ENCODE data around the gene CRYL1. TPM values are rescaled to one million over a fixed set of nuclear protein-coding genes. Genes with fewer than 3 reads are reported as not detected.

Gene CRYL1
- total and polyA plus RNA-seq, 12 donors = 10.6 to 68.0 (median 48.1) TPM

- intact Hi-C loops (cut with DNase I) = no loop called here
- TF ChIP-seq, protein P1, sequence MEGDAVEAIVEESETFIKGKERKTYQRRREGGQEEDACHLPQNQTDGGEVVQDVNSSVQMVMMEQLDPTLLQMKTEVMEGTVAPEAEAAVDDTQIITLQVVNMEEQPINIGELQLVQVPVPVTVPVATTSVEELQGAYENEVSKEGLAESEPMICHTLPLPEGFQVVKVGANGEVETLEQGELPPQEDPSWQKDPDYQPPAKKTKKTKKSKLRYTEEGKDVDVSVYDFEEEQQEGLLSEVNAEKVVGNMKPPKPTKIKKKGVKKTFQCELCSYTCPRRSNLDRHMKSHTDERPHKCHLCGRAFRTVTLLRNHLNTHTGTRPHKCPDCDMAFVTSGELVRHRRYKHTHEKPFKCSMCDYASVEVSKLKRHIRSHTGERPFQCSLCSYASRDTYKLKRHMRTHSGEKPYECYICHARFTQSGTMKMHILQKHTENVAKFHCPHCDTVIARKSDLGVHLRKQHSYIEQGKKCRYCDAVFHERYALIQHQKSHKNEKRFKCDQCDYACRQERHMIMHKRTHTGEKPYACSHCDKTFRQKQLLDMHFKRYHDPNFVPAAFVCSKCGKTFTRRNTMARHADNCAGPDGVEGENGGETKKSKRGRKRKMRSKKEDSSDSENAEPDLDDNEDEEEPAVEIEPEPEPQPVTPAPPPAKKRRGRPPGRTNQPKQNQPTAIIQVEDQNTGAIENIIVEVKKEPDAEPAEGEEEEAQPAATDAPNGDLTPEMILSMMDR (IDR thresholded peaks at IDR 0.05) = no peak
- TF ChIP-seq POLR2A (IDR thresholded peaks at IDR 0.05) = no peak
- Histone ChIP-seq H3K27me3 (no peaks in the 10 kb centered on the region), H3K4me1 (replicated peaks in 1 of 2) (peaks cover 0 to 3% of the 10 kb centered on the region in 2 donors), H3K9me3 (replicated peaks in 1 of 3) (no peaks in the 10 kb centered on the region), H3K4me3 (no peak overlapping the region), H3K27ac (no peak overlapping the region), H3K36me3 (replicated peaks in 1 of 2) (no peaks in the 10 kb centered on the region)
- DNase-seq = no peak
- WGBS, 4 donors = 93 to 98% (median 95%) methylated on average over 3 of the region's 3 CpGs
Observed at GRCh38 chr13:20477394-20477793, 48.3 kb downstream of the CRYL1 start.

DNA sequence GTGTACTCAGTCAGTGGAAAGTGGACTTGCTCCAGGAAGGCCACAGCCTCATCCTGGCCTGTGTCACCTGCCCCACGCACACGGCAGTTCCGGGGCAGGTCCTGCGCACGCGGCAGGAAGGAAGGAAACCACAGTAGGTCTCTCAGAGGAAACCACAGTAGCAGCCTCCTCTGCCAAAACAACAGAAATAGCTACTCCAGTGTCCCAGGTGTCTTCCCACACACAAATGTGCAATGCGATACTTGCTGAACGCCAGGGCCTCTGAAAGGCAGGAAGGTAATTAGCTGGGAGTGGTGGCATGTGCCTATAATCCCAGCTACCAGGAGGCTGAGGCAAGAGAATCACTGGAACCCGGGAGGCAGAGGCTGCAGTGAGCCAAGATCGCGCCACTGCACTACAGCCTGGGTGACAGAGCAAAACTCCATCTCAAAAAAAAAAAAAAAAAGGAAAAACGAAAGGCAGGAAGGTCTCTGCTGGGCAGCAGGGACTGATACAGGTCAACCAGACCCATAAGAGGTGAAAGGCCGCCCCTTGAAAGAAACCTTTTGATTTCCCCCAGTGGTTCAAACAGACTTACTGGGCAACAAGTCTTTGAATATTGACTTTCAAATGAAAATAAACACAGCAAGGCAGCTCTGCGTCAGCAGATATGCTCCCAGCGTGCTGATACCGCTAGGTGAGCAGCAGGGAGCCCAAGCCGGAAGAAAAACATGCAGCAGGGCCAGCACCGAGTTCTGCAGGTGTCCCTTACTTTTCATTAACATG lies 49.5 kb downstream of the CRYL1 start:
- no peak overlapping the region for H3K4me3 ChIP-seq
- intact Hi-C loops (cut with DNase I) = no loop called here

DNA sequence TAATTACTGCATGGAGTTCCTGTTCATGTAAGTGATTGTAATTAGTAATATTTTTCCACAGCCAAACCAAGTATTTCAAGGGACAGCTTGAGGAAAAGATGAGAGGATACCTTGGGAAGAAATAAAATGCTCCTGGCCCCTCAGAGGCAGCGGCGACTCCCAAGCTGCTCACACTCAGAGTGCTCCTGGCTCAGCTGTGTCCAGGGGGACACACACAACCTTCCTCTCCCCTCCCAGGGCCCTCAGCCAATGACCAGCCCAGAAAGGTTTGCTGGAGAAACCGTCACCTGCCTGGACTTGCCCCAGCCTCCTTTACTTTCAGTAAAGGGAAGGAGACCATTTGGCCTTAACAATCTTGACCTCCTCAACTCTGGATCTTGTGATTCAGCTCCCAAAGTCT lies 51.1 kb downstream of the CRYL1 start:
- 95 to 100% (median 98%) methylated on average over 3 of the region's 3 CpGs for WGBS, 4 donors

More for the DNA sequence above, 49.5 kb downstream of the CRYL1 start:
- 72 to 79% (median 76%) methylated on average over 17 to 18 of the region's 18 CpGs for WGBS, 4 donors
- no peaks in the 10 kb centered on the region for H3K27me3 ChIP-seq
- no peaks in the 10 kb centered on the region for H3K36me3 ChIP-seq (replicated peaks in 1 of 2)
- H3K9me3 ChIP-seq (replicated peaks in 1 of 3) = no peaks in the 10 kb centered on the region
- no peak overlapping the region for H3K27ac ChIP-seq
- DNase-seq = no peak
- no peaks in the 10 kb centered on the region for H3K4me1 ChIP-seq (replicated peaks in 1 of 2)
- TF ChIP-seq POLR2A (IDR thresholded peaks at IDR 0.05) = no peak
- TF ChIP-seq, protein P1 (IDR thresholded peaks at IDR 0.05) = no peak

DNA sequence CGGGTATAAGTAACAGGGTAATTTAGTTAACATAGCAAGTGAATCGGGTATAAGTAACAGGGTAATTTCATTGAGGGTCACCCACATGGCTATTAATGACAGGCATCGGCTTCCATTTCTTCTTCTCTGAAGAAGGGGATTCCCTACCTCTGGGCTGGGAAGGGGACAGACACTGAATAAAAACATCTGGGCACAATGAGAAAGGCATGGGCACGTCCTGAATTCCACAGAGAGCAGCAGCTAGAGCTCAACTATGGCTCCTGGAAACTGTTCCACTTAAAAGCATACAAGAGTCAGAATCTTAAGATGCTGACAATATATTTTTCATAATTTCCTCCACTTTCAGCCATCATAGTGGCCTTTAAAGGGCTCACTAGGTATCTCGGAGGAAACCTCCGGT lies 51.8 kb downstream of the CRYL1 start:
- no peaks in the 10 kb centered on the region for H3K9me3 ChIP-seq (replicated peaks in 1 of 3)
- H3K27me3 ChIP-seq = no peaks in the 10 kb centered on the region
- 81 to 85% (median 84%) methylated on average over 6 of the region's 6 CpGs for WGBS, 4 donors
- no peak for DNase-seq
- TF ChIP-seq, protein P1 (IDR thresholded peaks at IDR 0.05) = no peak
- no peak for TF ChIP-seq POLR2A (IDR thresholded peaks at IDR 0.05)
- intact Hi-C loops (cut with DNase I) = no loop called here
- H3K27ac ChIP-seq = no peak overlapping the region
- no peaks in the 10 kb centered on the region for H3K4me1 ChIP-seq (replicated peaks in 1 of 2)
- no peaks in the 10 kb centered on the region for H3K36me3 ChIP-seq (replicated peaks in 1 of 2)
- H3K4me3 ChIP-seq = no peak overlapping the region

More for the DNA sequence above, 51.1 kb downstream of the CRYL1 start:
- intact Hi-C loops (cut with DNase I) = no loop called here
- H3K4me3 ChIP-seq = no peak overlapping the region
- DNase-seq = no peak
- no peak overlapping the region for H3K27ac ChIP-seq
- TF ChIP-seq POLR2A (IDR thresholded peaks at IDR 0.05) = no peak
- TF ChIP-seq, protein P1 (IDR thresholded peaks at IDR 0.05) = no peak
- no peaks in the 10 kb centered on the region for H3K4me1 ChIP-seq (replicated peaks in 1 of 2)
- H3K36me3 ChIP-seq (replicated peaks in 1 of 2) = no peaks in the 10 kb centered on the region
- no peaks in the 10 kb centered on the region for H3K9me3 ChIP-seq (replicated peaks in 1 of 3)
- H3K27me3 ChIP-seq = no peaks in the 10 kb centered on the region

Measured in adrenal gland (tissue), 12 donors.